GM12878 (cell line): ENCODE measurements around the gene SELENOS. TPM values are rescaled to one million over a fixed set of nuclear protein-coding genes. Genes with fewer than 3 reads are reported as not detected.

Source experiments
- ATAC-seq: fragments of 200-7000 bp; cut with Tn5 transposase; 3 replicates; pipeline ENCODE4 v1.9.1; 2020; ENCODE audit warnings: mild to moderate bottlenecking, moderate library complexity
- BruUV-seq: library from RNA; stranded (reverse); fragments of 400-500 nt; replicated peaks from 2 replicates; lab custom pipeline; 2021; lab: Mats Ljungman, UMichigan
- CTCF ChIA-PET: fragments of 300-600 bp; sonication (Branson Sonifier 250); formaldehyde crosslinking; extraction: SDS; loops from one replicate; lab custom pipeline; 2021; ENCODE audit warnings: inconsistent platforms; lab: Yijun Ruan, JAX
- POLR2A ChIA-PET: fragments of 350-600 bp; formaldehyde crosslinking; extraction: SDS; loops from one replicate; lab custom pipeline; 2021; ENCODE audit warnings: inconsistent platforms; lab: Charles Lee
- RAD21 ChIA-PET: fragments of 300-600 bp; sonication (Branson Sonifier 250); formaldehyde crosslinking; loops from one replicate; lab custom pipeline; 2023; ENCODE audit warnings: antibody characterized with exemption; ENCODE audit not compliant: unreplicated experiment; lab: Charles Lee
- SMC1A ChIA-PET: fragments of 300-600 bp; sonication (Branson Sonifier 250); formaldehyde crosslinking; loops from one replicate; lab custom pipeline; 2023; ENCODE audit not compliant: unreplicated experiment, uncharacterized antibody; lab: Charles Lee
- DNase-seq: peaks from one replicate; pipeline ENCODE4 v3.0.0-alpha.2; 2011; ENCODE audit warnings: low read depth, low spot score
- FAIRE-seq: peaks from 3 replicates; lab custom pipeline; 2011; peaks lifted over from hg19 to GRCh38; lab: Jason Lieb, UNC
- H2AFZ ChIP-seq: 2 replicates; pipeline ENCODE4 v1.6.0; 2011; ENCODE audit warnings: low read depth, low read length, control low read depth; ENCODE audit not compliant: control insufficient read depth
- H3K27ac ChIP-seq: 2 replicates; pipeline ENCODE4 v1.5.1; 2011; ENCODE audit warnings: control low read depth; ENCODE audit not compliant: control insufficient read depth, insufficient read depth
- H3K27me3 ChIP-seq, 2 experiments: replicated peaks in 1 of 2; 2 replicates each; pipeline versions ENCODE4 v1.6.0 to v1.6.1; 2011; ENCODE audit warnings: low read length in 1 of 2; ENCODE audit not compliant: control insufficient read depth in 2 of 2, insufficient read depth in 2 of 2
- H3K36me3 ChIP-seq, 2 experiments: 2 replicates each; pipeline ENCODE4 v1.5.1; 2011; ENCODE audit warnings: low read length in 1 of 2; ENCODE audit not compliant: control insufficient read depth in 2 of 2, insufficient read depth in 2 of 2
- H3K4me1 ChIP-seq: 2 replicates; pipeline ENCODE4 v1.6.1; 2011; ENCODE audit warnings: mild to moderate bottlenecking, low read length, moderate library complexity, mixed read lengths; ENCODE audit not compliant: control insufficient read depth, insufficient read depth
- H3K4me2 ChIP-seq: 2 replicates; pipeline ENCODE4 v1.6.0; 2011; ENCODE audit warnings: control low read depth; ENCODE audit not compliant: control insufficient read depth, insufficient read depth
- H3K4me3 ChIP-seq: fragments of 200-600 bp; sonication (generic); 2 replicates; pipeline ENCODE4 v1.5.1; 2016
- H3K79me2 ChIP-seq: 2 replicates; pipeline ENCODE4 v1.6.0; 2011; ENCODE audit warnings: low read length; ENCODE audit not compliant: control insufficient read depth, insufficient read depth
- H3K9ac ChIP-seq: 2 replicates; pipeline ENCODE4 v1.8.0; 2011; ENCODE audit warnings: low read length, control low read depth, mixed read lengths; ENCODE audit not compliant: control insufficient read depth, insufficient read depth
- H3K9me3 ChIP-seq: replicated peaks from 3 replicates; pipeline ENCODE4 v1.5.1; 2011; ENCODE audit warnings: mild to moderate bottlenecking, low read length; ENCODE audit not compliant: control insufficient read depth, insufficient read depth
- H4K20me1 ChIP-seq: 2 replicates; pipeline ENCODE4 v1.6.0; 2011; ENCODE audit not compliant: control insufficient read depth, insufficient read depth
- HDAC6 ChIP-seq: fragments of 200-600 bp; sonication (generic); IDR thresholded peaks from one replicate; pipeline ENCODE4 v1.8.0; 2017; ENCODE audit warnings: antibody characterized with exemption; ENCODE audit not compliant: unreplicated experiment
- WGBS: methylation state at CpG from one replicate; pipeline ENCODE4 v1.1.6; 2016; ENCODE audit warnings: low lambda C conversion rate; ENCODE audit not compliant: insufficient replicate concordance, insufficient coverage; ENCODE audit errors: missing lambda C conversion rate; 5-methylcytosine and 5-hydroxymethylcytosine counted together
- in situ Hi-C: fragments of 300-500 bp; cut with MboI; formaldehyde crosslinking; loops from 9 replicates; pipeline ENCODE4 v1.14.3; 2018; ENCODE audit warnings: mixed read lengths
- intact Hi-C: fragments of 100-400 bp; cut with micrococcal nuclease; formaldehyde crosslinking; loops from one replicate; pipeline ENCODE4 v1.14.2; 2022; ENCODE audit not compliant: unreplicated experiment
- polyA plus RNA-seq, 11 experiments: library from polyadenylated mRNA; depleted of rRNA in 4 of 11; unstranded in 6 of 11; stranded (reverse) in 5 of 11; fragments of >200 nt; fragmentation: Nextera tagmentation in 4 of 11; fragmentation: Illumina TruSeq in 1 of 11; extraction: Ambion mirVana in 4 of 11; extraction: Trizol in 1 of 11; gene quantifications; 1 replicate in 1 of 11; 2 replicates in 10 of 11; pipeline versions ENCODE4 v1.2.1 to v1.2.3, GENCODE V29; 2011 to 2016; ENCODE audit warnings: inconsistent platforms in 2 of 11, missing spikeins in 2 of 11, low read depth in 1 of 11
- total RNA-seq, 4 experiments: library from RNA; depleted of rRNA in 3 of 4; stranded (reverse); fragments of >200 nt in 3 of 4; fragmentation: Illumina TruSeq in 1 of 4; extraction: Trizol in 1 of 4; gene quantifications; 2 replicates each; pipeline versions ENCODE4 v1.2.1 to v1.2.3, GENCODE V29; 2013 to 2021
- TF ChIP-seq, protein P1 (sequence below): fragments of 450-650 bp; IDR thresholded peaks from 2 replicates; pipeline ENCODE4 v1.6.1; 2017; ENCODE audit warnings: low read depth, mild to moderate bottlenecking, moderate library complexity

SELENOS gene
- total and polyA plus RNA-seq, 10 of the 15 experiments (the other 5 are each of a cell fraction or from before 2014, with no cell fraction given) = 25.8 to 90.1 (median 37.3) TPM

DNA sequence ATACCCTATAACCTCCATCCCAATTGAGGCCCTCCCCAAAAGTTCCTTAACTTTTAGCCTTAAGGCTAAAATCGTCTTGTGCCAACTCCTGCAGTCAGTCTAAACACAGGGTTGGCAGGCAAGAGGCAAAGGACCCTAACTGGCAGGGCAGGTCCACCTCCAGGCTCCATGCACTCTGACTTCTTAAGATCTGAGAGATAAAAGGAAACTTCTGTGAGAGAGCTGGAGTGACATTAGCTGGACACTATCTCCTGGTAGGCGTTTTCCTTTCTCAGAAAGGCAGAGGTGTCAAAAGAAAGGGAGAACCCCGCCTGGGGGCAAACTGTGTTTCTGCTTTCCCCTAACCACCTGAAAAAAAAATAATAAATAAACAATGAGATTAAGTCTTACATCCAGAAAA, 29.0 kb downstream of the SELENOS start:
- ATAC-seq = no peak
- no TSS peak for BruUV-seq
- no peaks in the 10 kb centered on the region for H3K27me3 ChIP-seq
- 98% methylated on average over 3 of the region's 3 CpGs for WGBS
- in situ Hi-C loops = no loop called here
- no peak overlapping the region for H2AFZ ChIP-seq
- ChIA-PET CTCF (interaction anchor here (0.7 to 5.8 kb wide), 12 partner anchors 8 to 160 kb away, joined by 3 to 64 read pairs (median 4); no protein-coding TSS in a partner anchor), SMC1A (interaction anchor here (0.8 to 10.3 kb wide), 23 partner anchors 8 to 159 kb away, joined by 3 to 119 read pairs (median 5); no protein-coding TSS in a partner anchor), POLR2A (interaction anchor here (0.8 to 2.0 kb wide), 6 partner anchors 9 to 119 kb away, joined by 3 to 7 read pairs (median 4); no protein-coding TSS in a partner anchor), RAD21 (interaction anchor here (0.7 to 3.3 kb wide), 14 partner anchors 8 to 143 kb away, joined by 3 to 26 read pairs (median 4); partner anchors contain the start of gene SNRPA1)
- H3K9ac ChIP-seq = no peak overlapping the region
- FAIRE-seq = no peak
- H3K9me3 ChIP-seq = no peaks in the 10 kb centered on the region
- no peaks in the 10 kb centered on the region; the same call in 1 of the 2 replicates for H4K20me1 ChIP-seq
- 0 out of 2 replicates have a peak overlapping the region, but pooled peaks have one; percentile 5 for H3K4me2 ChIP-seq
- peaks cover 18% of the 10 kb centered on the region for H3K4me1 ChIP-seq
- H3K79me2 ChIP-seq = peaks cover 76% of the 10 kb centered on the region
- no peak for DNase-seq
- no peak overlapping the region for H3K27ac ChIP-seq
- TF ChIP-seq HDAC6 = no peak
- TF ChIP-seq, protein P1, sequence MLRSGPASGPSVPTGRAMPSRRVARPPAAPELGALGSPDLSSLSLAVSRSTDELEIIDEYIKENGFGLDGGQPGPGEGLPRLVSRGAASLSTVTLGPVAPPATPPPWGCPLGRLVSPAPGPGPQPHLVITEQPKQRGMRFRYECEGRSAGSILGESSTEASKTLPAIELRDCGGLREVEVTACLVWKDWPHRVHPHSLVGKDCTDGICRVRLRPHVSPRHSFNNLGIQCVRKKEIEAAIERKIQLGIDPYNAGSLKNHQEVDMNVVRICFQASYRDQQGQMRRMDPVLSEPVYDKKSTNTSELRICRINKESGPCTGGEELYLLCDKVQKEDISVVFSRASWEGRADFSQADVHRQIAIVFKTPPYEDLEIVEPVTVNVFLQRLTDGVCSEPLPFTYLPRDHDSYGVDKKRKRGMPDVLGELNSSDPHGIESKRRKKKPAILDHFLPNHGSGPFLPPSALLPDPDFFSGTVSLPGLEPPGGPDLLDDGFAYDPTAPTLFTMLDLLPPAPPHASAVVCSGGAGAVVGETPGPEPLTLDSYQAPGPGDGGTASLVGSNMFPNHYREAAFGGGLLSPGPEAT = 0 out of 2 replicates have a peak, but pooled peaks have one; percentile 18
- no peaks in the 10 kb centered on the region for H3K36me3 ChIP-seq
- intact Hi-C loops = no loop called here
- H3K4me3 ChIP-seq = peak overlapping the region; percentile 52
